Measurements from ENCODE around the gene PSMD11.

PSMD11 gene

DNA sequence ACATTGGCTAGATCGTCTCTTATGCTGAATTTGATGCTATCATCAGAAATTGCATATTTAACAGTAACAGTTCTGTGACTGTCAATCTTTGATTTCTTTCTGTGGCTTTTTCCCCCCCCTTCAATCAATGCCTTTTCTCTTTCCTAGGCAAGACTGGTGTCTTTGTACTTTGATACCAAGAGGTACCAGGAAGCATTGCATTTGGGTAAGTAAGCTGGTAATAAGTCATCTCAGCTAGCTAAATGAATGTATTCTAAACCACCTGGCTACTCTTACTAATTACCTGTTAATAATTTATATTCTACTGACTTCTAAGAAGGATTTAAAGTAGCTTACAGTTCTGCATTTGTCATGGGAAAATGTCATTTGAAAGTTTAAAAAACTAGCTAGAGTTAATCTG, 20.1 kb downstream of the PSMD11 start:
- FAIRE-seq, result no peak
- no peak for DNase-seq (ENCODE audit: low spot score)

DNA sequence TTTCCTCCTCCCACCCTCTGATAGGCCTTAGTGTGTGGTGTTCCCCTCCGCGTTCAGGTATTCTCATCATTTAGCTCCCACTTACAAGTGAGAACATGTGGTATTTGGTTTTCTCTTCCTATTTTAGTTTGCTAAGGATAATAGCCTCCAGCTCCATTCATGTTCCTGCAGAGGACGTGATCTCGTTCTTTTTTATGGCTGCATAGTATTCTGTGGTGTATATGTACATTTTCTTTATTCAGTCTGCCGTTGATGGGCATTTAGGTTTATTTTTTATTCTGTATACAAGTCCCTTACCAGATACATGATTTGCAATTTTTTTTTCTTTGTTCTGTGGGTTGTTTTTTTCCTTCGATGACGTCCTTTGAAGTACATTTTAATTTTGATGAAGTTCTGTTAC, 23.6 kb downstream of the PSMD11 start:
- no peak for FAIRE-seq
- no peak for DNase-seq (ENCODE audit: low spot score)

DNA sequence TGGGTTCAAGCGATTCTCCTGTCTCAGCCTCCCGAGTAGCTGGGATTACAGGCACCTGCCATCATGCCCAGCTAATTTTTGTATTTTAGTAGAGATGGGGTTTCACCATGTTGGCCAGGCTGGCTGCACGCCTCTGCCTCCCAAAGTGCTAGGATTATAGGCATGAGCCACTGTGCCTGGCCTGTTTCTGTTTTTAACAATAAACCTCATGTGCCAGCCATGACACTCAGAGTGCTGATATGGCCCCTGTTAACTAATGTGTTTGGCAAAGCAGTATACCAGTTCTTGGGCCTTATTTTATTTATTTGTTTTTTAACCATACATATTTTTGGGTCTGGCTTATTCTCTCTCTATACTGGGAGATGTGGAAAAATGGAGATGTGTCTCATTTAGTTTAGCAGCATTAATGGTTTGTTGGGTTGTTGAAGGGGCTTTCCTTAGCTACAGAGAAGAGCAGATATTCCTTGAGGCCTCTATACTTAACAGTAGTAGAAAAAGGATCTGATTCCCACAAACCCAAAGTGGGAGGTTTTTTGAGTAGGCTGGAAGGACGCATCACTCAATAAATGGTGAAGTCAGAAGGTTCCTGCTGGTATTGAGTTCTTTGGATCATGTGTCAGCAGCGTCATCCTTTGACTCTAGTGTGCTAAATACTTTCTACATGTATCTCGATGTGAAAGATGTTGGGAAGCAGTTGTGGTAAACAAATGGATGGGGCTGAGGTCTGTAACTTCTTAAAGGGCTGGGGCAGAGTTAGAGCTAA, 26.3 kb downstream of the PSMD11 start:
- FAIRE-seq (no peak), DNase-seq (ENCODE audit: low spot score) (no peak)

DNA sequence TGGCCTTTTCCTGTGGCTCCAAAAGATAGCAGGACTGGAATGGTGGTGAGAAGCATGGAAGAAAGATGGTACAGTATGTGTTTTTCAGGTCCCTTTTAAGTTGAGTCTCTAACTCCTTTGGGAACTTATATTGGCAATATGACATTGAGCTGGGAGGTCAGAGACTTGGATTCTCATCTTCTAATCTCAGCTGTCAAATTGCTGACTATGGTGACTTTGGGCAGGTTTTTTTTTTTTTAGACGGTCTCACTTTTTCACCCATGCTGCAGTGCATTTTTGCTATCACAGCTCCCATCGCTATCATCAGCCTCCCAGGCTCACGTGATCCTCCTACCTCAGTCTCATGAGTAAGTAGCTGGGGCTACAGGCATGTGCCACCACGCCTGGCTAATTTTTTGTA, 27.3 kb downstream of the PSMD11 start:
- DNase-seq (ENCODE audit: low spot score) (no peak), FAIRE-seq (no peak)

- no peak for FAIRE-seq
- no peak for DNase-seq (ENCODE audit: low spot score)
Observed at GRCh38 chr17:32475258-32475657, 30.9 kb downstream of the PSMD11 start.

GRCh38 chr17:32477220-32477619, 32.9 kb downstream of the PSMD11 start:
- DNase-seq (ENCODE audit: low spot score) (no peak), FAIRE-seq (no peak)

DNA sequence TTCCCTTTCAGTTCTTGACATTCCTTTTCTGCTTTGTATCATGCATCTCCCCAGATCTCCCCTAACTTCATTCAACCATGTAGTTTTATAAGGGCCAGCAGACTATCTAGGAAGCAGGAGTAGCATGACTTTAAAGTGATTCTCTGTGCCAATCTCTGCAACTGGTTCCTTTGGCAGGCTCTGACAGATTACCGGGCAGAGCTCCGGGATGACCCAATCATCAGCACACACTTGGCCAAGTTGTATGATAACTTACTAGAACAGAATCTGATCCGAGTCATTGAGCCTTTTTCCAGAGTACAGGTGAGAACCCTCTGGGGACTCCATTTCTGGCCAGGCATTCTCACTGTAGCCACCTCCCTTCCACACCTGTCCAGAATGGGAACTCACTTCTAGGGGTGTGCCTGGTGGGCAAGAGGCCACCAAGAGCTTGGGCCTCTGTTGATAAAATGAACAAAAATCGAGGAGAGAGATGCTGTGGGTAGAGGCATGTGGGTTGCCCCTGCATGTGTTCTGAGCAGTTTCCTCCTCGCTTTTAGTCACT, 34.8 kb downstream of the PSMD11 start:
- FAIRE-seq (no peak), DNase-seq (ENCODE audit: low spot score) (no peak)

- DNase-seq (ENCODE audit: low spot score) (no peak), FAIRE-seq (no peak)
Observed at GRCh38 chr17:32481193-32481592, 36.9 kb downstream of the PSMD11 start.

- no peak for DNase-seq (ENCODE audit: low spot score)
- no peak for FAIRE-seq
Observed at GRCh38 chr17:32482568-32483320, 38.4 kb downstream of the PSMD11 start.

DNA sequence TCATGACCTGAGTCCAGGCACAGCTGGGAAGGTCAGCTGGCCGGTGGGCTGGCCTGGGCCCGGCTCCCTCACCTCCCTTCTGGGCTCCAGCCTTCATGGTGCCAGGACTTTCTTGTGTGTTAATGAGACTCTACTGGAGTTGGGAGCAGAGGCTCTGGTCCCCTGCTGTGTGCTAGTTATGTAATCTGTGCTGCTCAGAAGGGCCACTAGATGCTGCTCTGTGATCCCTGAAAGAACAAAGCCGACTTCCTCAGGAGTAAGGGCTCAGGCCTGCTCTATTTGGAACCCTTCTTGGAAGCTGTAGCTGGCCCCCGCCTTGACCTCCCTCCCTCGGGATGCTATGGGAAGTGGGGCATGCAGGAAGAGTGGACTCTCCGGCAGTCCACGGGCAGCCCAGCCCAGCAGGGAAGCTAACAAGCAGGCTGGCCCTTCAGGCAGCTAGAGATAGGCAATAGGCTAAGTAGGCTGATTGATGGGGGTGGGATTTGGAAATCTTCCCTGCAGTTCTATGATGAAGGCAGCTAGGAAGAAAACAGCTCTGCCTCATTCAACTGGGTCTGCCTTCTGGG, 39.2 kb downstream of the PSMD11 start:
- FAIRE-seq, result no peak

DNA sequence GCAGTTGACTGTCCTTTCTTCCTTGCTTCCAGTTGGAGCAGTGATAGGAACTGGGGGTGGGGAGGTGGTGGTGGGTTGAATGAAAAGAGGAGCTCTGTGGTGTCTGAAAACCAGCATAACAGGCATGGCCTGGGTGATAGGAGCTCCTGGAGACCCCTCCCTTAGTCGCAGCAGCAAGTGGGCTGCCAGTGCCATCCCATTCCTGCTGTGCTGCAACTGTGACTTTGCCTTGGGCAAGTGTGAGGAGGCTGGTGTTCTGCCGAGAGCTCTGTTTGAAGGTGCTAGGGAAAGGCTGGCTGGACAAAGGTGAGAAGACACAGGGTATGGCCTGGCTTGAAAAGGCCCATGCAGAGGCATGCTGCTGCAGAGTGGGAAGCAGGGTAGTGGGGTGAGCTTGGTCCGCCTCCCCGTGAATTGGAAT, 39.7 kb downstream of the PSMD11 start:
- DNase-seq (ENCODE audit: low spot score) (no peak), FAIRE-seq (no peak)

More for the DNA sequence above, 39.2 kb downstream of the PSMD11 start:
- DNase-seq (ENCODE audit: low spot score), result peak; percentile 39

DNA sequence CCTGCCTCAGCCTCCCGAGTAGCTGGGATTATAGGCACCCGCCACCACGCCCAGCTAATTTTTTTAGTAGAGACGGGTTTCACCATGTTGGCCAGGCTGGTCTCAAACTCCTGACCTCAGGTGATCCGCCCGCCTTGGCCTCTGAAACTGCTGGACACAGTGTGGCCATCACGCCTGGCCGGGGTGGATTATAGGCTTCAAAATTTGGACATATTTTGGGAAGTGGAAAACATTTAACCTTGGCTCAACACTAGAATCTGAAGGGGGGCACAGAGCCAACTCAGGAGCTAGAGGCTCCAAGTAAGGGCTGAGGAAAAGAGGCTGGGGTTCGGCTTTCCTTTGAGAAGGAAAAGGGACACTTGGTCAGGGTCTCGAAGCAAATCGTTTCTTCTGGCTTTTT, 40.3 kb downstream of the PSMD11 start:
- no peak for FAIRE-seq
- DNase-seq (ENCODE audit: low spot score), result no peak

GRCh38 chr17:32485261-32486110, 41.2 kb downstream of the PSMD11 start:
- FAIRE-seq, result no peak

DNA sequence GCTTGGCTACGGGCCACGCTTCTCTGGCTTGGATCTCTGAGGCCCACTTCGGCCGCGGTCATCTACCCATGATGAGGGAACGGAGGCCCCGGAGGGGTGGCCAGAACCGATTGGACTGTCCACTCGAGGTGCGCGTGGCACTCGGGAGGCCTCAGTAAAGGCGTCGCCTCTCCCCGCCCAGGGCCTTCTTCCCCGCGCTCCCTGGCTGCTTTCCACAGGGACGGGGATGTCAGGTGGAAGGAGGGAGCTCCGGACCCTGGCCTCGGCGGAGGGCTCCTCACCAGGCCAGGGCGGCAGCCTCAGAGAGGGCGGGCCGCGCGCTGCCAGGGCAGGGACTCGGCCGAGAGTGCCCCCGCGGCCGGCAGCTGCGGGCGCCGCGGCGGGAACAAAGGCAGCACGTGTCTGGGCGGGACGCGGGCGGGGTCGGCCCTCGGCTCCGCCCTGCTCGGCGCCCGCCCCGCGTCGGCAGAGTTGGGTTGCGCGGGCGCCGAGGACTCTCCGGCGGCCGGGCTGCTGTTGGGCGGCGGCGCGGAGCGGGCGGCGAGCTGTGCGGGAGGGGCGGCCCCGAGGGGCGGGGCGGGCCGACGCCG, 41.9 kb downstream of the PSMD11 start:
- FAIRE-seq (no peak), DNase-seq (ENCODE audit: low spot score) (peak; percentile 56)

More at GRCh38 chr17:32485261-32486110, 41.2 kb downstream of the PSMD11 start:
- no peak for DNase-seq (ENCODE audit: low spot score)

- FAIRE-seq, result no peak
- DNase-seq (ENCODE audit: low spot score), result peak; percentile 38
Observed at GRCh38 chr17:32486701-32487472, 42.6 kb downstream of the PSMD11 start, which contains the start of gene CDK5R1. Gene CDK5R1, plus strand, starts transcription at chr17:32486993. Its CDS starts 628 bp downstream, at chr17:32487621.

DNA sequence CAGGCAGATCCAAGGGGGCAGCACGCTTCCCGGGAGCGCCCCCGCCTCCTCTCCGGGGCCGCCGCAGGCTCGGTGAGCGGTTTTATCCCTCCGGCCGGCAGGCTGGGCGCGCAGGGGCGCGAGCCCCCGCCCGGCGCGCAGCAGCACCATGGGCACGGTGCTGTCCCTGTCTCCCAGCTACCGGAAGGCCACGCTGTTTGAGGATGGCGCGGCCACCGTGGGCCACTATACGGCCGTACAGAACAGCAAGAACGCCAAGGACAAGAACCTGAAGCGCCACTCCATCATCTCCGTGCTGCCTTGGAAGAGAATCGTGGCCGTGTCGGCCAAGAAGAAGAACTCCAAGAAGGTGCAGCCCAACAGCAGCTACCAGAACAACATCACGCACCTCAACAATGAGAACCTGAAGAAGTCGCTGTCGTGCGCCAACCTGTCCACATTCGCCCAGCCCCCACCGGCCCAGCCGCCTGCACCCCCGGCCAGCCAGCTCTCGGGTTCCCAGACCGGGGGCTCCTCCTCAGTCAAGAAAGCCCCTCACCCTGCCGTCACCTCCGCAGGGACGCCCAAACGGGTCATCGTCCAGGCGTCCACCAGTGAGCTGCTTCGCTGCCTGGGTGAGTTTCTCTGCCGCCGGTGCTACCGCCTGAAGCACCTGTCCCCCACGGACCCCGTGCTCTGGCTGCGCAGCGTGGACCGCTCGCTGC, 43.3 kb downstream of the PSMD11 start:
- FAIRE-seq (no peak), DNase-seq (ENCODE audit: low spot score) (no peak)

DNA sequence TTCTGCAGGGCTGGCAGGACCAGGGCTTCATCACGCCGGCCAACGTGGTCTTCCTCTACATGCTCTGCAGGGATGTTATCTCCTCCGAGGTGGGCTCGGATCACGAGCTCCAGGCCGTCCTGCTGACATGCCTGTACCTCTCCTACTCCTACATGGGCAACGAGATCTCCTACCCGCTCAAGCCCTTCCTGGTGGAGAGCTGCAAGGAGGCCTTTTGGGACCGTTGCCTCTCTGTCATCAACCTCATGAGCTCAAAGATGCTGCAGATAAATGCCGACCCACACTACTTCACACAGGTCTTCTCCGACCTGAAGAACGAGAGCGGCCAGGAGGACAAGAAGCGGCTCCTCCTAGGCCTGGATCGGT, 43.9 kb downstream of the PSMD11 start:
- DNase-seq (ENCODE audit: low spot score) (no peak), FAIRE-seq (no peak)

GRCh38 chr17:32488604-32489180, 44.4 kb downstream of the PSMD11 start:
- FAIRE-seq, result no peak
- DNase-seq (ENCODE audit: low spot score), result no peak

All from RCC 7860 (cell line).